Psoas muscle (tissue), 8 donors: ENCODE data around the gene MRPS18A. TPM values are rescaled to one million over a fixed set of nuclear protein-coding genes. Genes with fewer than 3 reads are reported as not detected.

Experiments
- ATAC-seq, 4 donors: fragments of 200-7000 bp; cut with Tn5 transposase; one replicate each; pipeline ENCODE4 v1.9.1; 2020; ENCODE audit warnings: moderate library complexity in 3 of 4, mild to moderate bottlenecking in 2 of 4
- DNase-seq, 2 donors: peaks; one replicate each; pipeline ENCODE4 v3.0.0-alpha.2; 2020
- H3K27ac ChIP-seq: fragments of 200-600 bp; one replicate; pipeline ENCODE4 v1.8.0; 2022
- H3K27me3 ChIP-seq, 3 donors: fragments of 200-600 bp in 1 of 3; one replicate each; pipeline versions ENCODE4 v1.6.1 to v1.8.0; 2013 to 2022; ENCODE audit warnings: low read length in 2 of 3, mild to moderate bottlenecking in 2 of 3, moderate library complexity in 1 of 3; ENCODE audit not compliant: insufficient read depth in 3 of 3
- H3K36me3 ChIP-seq, 2 donors: fragments of 200-600 bp in 1 of 2; one replicate each; pipeline versions ENCODE4 v1.6.1 to v1.8.0; 2013 to 2022; ENCODE audit warnings: low read depth in 1 of 2, mild to moderate bottlenecking in 1 of 2, moderate library complexity in 1 of 2; ENCODE audit not compliant: insufficient read depth in 1 of 2
- H3K4me1 ChIP-seq: fragments of 200-600 bp; one replicate; pipeline ENCODE4 v1.8.0; 2022
- H3K4me3 ChIP-seq: fragments of 200-600 bp; one replicate; pipeline ENCODE4 v1.8.0; 2022; ENCODE audit warnings: mild to moderate bottlenecking
- H3K9me3 ChIP-seq: fragments of 200-600 bp; one replicate; pipeline ENCODE4 v1.8.0; 2022
- CTCF ChIP-seq: fragments of 200-600 bp; IDR thresholded peaks from one replicate; pipeline ENCODE4 v1.8.0; 2022; ENCODE audit warnings: antibody characterized with exemption
- WGBS, 3 donors: extraction: QIAGEN DNeasy Blood & Tissue Kit; methylation state at CpG; one replicate each; pipeline versions ENCODE4 v1.1.6 to v1.1.7; 2013; 5-methylcytosine and 5-hydroxymethylcytosine counted together
- intact Hi-C, 2 donors: fragments of 100-400 bp; cut with DNase I; formaldehyde crosslinking; loops; one replicate each; pipeline versions ENCODE4 v1.11.0 to v1.14.2; 2022
- polyA plus RNA-seq, 3 donors: library from polyadenylated mRNA; stranded (reverse); fragments of 200-250 nt; gene quantifications; one replicate each; pipeline ENCODE4 v1.2.3, GENCODE V29; 2013
- total RNA-seq, 4 donors: library from RNA; stranded (reverse); fragmentation: NEBNext Ultra II Directional in 2 of 4; extraction: Animal tissue kit (Norgen Biotek cat#: 25700) in 2 of 4; gene quantifications; one replicate each; pipeline versions ENCODE4 v1.2.1 to v1.2.4, GENCODE V29; 2021 to 2023
- donor health status: healthy with polysubstance abuse.
- donor health status: DM: no; HTN: no; CAD: no; lungs with moderate emphysema.
- donor health status: Bipolar disorder and iron deficiency.
- donor health status: healthy.
- donor health status: DM: yes; HTN: yes; CAD: no.
- donor health status: DM: no; HTN: no; CAD: no.
- donor health status: DM: no; HTN: no; CAD: no.
- donor health status: DM: yes; HTN: yes; CAD: no.

The MRPS18A gene
- total and polyA plus RNA-seq, 7 donors = 64.1 to 152 (median 131) TPM

DNA sequence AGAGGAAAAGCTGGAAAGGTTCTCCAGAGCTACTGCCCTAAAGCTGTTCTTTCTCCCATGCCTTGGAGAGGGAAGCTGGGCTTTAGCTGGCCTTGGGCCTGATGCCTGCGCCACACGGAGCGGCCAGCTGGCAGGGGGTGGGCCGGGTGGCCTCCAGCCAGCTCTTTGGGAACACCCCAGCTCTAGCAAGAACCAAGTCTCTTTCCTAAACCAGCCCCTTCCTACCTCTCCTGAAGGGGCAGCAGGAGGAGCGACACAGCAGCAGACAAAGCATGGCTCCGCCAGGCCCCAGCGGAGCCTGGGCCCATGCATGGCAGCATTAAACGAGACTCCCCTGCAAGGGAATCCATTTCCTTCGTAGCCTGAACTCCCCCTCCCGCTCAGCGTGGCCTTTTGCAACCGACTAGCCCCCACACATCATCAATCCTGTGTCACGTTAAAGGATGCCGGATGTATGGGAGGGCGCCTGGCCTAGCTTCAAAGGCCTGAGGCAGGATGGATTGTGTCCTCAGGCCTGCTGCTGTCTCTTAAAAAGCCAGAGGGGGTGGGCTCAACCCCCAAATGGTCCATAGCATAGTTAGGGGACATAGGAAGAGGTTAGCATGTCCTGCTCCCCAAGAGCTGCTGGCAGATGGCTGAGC lies 14.0 kb downstream of the MRPS18A start:
- no peaks in the 10 kb centered on the region for H3K9me3 ChIP-seq
- peak overlapping the region; percentile 95 for H3K27ac ChIP-seq

DNA sequence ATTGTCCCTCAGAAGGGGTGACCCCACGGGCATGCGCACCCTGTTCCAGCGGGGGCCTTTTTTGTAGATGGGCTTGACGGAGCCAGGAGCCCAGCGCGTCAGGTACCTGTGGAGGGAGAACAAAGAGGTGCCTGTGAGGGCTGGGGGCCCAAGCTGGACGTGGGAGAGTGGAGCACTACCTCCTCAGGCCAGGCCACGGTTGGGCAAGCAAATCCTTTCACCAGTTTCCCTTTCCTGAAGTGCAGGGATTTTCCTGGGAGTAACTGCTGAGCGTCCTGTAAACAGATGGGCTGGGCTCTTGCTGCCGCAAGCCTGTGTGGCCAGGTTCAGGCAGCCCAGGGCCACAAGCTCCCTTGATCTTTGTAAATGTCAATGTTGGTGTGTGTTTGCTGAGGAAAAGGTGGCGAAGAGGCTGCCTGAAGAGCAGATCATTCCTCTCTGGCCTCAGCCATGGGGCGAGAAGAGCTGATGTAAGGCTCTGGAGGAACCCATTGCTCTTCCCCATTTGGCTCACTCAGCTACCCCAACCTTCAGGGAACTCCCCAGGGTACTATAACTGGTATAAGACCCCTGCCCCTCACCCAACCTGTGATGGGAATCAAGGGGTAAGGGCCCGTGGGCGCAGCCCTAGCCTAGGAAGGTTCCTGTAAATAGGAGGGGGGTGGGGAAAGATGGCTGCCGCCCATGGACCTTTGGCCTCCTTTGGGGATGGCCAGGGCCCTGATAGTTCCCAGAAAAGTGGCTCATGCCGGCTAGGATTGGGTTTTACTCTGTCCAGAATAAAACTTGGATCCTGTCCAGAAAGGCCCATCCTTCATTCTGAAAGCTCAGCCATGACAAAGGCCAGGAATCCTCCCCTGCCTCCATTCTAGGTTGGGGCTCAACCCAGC lies 15.5 kb downstream of the MRPS18A start:
- H3K9me3 ChIP-seq = no peaks in the 10 kb centered on the region
- H3K36me3 ChIP-seq = peaks cover 0 to 58% of the 10 kb centered on the region in 2 donors
- H3K4me3 ChIP-seq = no peak overlapping the region
- H3K27me3 ChIP-seq = no peaks in the 10 kb centered on the region
- DNase-seq = no peak
- 81 to 90% (median 82%) methylated on average over 16 of the region's 16 CpGs for WGBS, 3 donors
- peaks cover 91% of the 10 kb centered on the region for H3K4me1 ChIP-seq
- TF ChIP-seq CTCF = no peak
- intact Hi-C loops = no loop called here
- no peak for ATAC-seq
- H3K27ac ChIP-seq = peak overlapping the region; percentile 95

More for the DNA sequence above, 14.0 kb downstream of the MRPS18A start:
- peak; percentile 56 to 75 for DNase-seq
- no peak overlapping the region for H3K4me3 ChIP-seq
- intact Hi-C loops = no loop called here
- TF ChIP-seq CTCF = no peak
- peaks cover 91% of the 10 kb centered on the region for H3K4me1 ChIP-seq
- ATAC-seq = peak in 2 of 4 donors; percentile 16 to 29
- WGBS, 3 donors = 45 to 61% (median 51%) methylated on average over 15 of the region's 15 CpGs
- no peaks in the 10 kb centered on the region for H3K27me3 ChIP-seq
- H3K36me3 ChIP-seq = peaks cover 0 to 73% of the 10 kb centered on the region in 2 donors

- peak overlapping the region; percentile 95 for H3K27ac ChIP-seq
- TF ChIP-seq CTCF = no peak
- 85 to 88% (median 88%) methylated on average over 8 of the region's 8 CpGs for WGBS, 3 donors
- no peak overlapping the region for H3K4me3 ChIP-seq
- ATAC-seq (no peak), DNase-seq (no peak)
- intact Hi-C loops = no loop called here
- H3K9me3 ChIP-seq = no peaks in the 10 kb centered on the region
- H3K27me3 ChIP-seq = no peaks in the 10 kb centered on the region
- H3K36me3 ChIP-seq = peaks cover 0 to 50% of the 10 kb centered on the region in 2 donors
- H3K4me1 ChIP-seq = peaks cover 86% of the 10 kb centered on the region
Measured at GRCh38 chr6:43671011-43671800, 16.4 kb downstream of the MRPS18A start.

GRCh38 chr6:43670623-43670986 lies 17.0 kb downstream of the MRPS18A start:
- ATAC-seq (no peak), DNase-seq (no peak)
- no peak for TF ChIP-seq CTCF
- WGBS, 3 donors = 98% methylated on average over 6 of the region's 6 CpGs
- peaks cover 80% of the 10 kb centered on the region for H3K4me1 ChIP-seq
- no peak overlapping the region for H3K4me3 ChIP-seq
- H3K27me3 ChIP-seq = no peaks in the 10 kb centered on the region
- H3K27ac ChIP-seq = peak overlapping the region; percentile 83
- H3K36me3 ChIP-seq = peaks cover 0 to 45% of the 10 kb centered on the region in 2 donors
- no peaks in the 10 kb centered on the region for H3K9me3 ChIP-seq
- intact Hi-C loops = no loop called here
